Smooth muscle cell (in vitro differentiated cells): ENCODE results near the gene FAM163B. TPM values are rescaled to one million over a fixed set of nuclear protein-coding genes. Genes with fewer than 3 reads are reported as not detected.

ENCODE experiments used
- DNase-seq: peaks from one replicate; lab custom pipeline; 2025; ENCODE audit not compliant: unreplicated experiment; lab: John Stamatoyannopoulos, UW
- H2AFZ ChIP-seq: fragments of 200-600 bp; sonication (generic); 2 replicates; pipeline ENCODE4 v1.6.0; 2016; ENCODE audit warnings: antibody characterized with exemption, low read depth, mild to moderate bottlenecking
- H3F3A ChIP-seq: fragments of 200-600 bp; sonication (generic); 2 replicates; pipeline ENCODE4 v1.6.0; 2017; ENCODE audit warnings: antibody characterized with exemption, low read depth
- H3K27ac ChIP-seq: fragments of 200-600 bp; sonication (generic); 2 replicates; pipeline ENCODE4 v1.5.1; 2016; ENCODE audit warnings: low read depth, mild to moderate bottlenecking
- H3K27me3 ChIP-seq: fragments of 200-600 bp; sonication (generic); 2 replicates; pipeline ENCODE4 v1.6.1; 2016; ENCODE audit warnings: low read depth, mild to moderate bottlenecking
- H3K36me3 ChIP-seq: fragments of 200-600 bp; sonication (generic); 2 replicates; pipeline ENCODE4 v1.5.1; 2016; ENCODE audit warnings: low read depth
- H3K4me1 ChIP-seq: fragments of 200-600 bp; sonication (generic); 2 replicates; pipeline ENCODE4 v1.5.1; 2016; ENCODE audit warnings: low read depth
- H3K4me2 ChIP-seq: fragments of 200-600 bp; sonication (generic); 2 replicates; pipeline ENCODE4 v1.6.0; 2016; ENCODE audit warnings: mild to moderate bottlenecking
- H3K4me3 ChIP-seq: fragments of 200-600 bp; sonication (generic); 2 replicates; pipeline ENCODE4 v1.5.1; 2016; ENCODE audit warnings: mild to moderate bottlenecking
- H3K79me2 ChIP-seq: fragments of 200-600 bp; sonication (generic); 2 replicates; pipeline ENCODE4 v1.6.0; 2016; ENCODE audit warnings: low read depth, mild to moderate bottlenecking
- H3K9ac ChIP-seq: fragments of 200-600 bp; sonication (generic); 2 replicates; pipeline ENCODE4 v1.6.0; 2016; ENCODE audit warnings: low read depth
- H3K9me3 ChIP-seq: fragments of 200-600 bp; sonication (generic); replicated peaks from 2 replicates; pipeline ENCODE4 v1.5.1; 2016; ENCODE audit warnings: low read depth
- H4K20me1 ChIP-seq: fragments of 200-600 bp; sonication (generic); 2 replicates; pipeline ENCODE4 v1.6.0; 2016; ENCODE audit warnings: low read depth
- CTCF ChIP-seq: fragments of 200-600 bp; sonication (generic); IDR thresholded peaks from 2 replicates; pipeline ENCODE4 v1.5.1; 2017; ENCODE audit warnings: borderline replicate concordance, mild to moderate bottlenecking, antibody characterized with exemption; ENCODE audit not compliant: insufficient read depth, poor library complexity, severe bottlenecking
- WGBS: methylation state at CpG from one replicate; pipeline ENCODE4 v1.1.7; 2016; ENCODE audit warnings: low lambda C conversion rate; 5-methylcytosine and 5-hydroxymethylcytosine counted together
- polyA plus RNA-seq: library from polyadenylated mRNA; unstranded; fragments of >200 nt; fragmentation: Nextera tagmentation; extraction: Ambion mirVana; gene quantifications from 2 replicates; pipeline ENCODE4 v1.2.1, GENCODE V29; 2016
- total RNA-seq: library from RNA; depleted of rRNA; stranded (reverse); fragments of >200 nt; gene quantifications from 2 replicates; pipeline ENCODE4 v1.2.3, GENCODE V29; 2014

FAM163B gene
- total and polyA plus RNA-seq, 2 experiments from 2014 or later = 0.49 to 3.4 TPM

- no peak for DNase-seq
- no peaks in the 10 kb centered on the region for H3F3A ChIP-seq
- no peaks in the 10 kb centered on the region for H3K36me3 ChIP-seq
- H3K9me3 ChIP-seq = no peaks in the 10 kb centered on the region
- H3K4me2 ChIP-seq = no peak overlapping the region
- H3K27me3 ChIP-seq = no peaks in the 10 kb centered on the region
- 91% methylated on average over 15 of the region's 15 CpGs for WGBS
- H3K9ac ChIP-seq = no peak overlapping the region
- no peak overlapping the region for H2AFZ ChIP-seq
- no peak overlapping the region for H3K27ac ChIP-seq
- no peaks in the 10 kb centered on the region for H3K4me1 ChIP-seq
- no peaks in the 10 kb centered on the region for H3K79me2 ChIP-seq
- TF ChIP-seq CTCF = no peak
- no peak overlapping the region for H3K4me3 ChIP-seq
- no peaks in the 10 kb centered on the region for H4K20me1 ChIP-seq
Measured at GRCh38 chr9:133547116-133547515, 62.1 kb downstream of the FAM163B start.

GRCh38 chr9:133546287-133546680 lies 62.9 kb downstream of the FAM163B start:
- TF ChIP-seq CTCF = no peak
- Histone ChIP-seq H3K4me3 (no peak overlapping the region), H2AFZ (no peak overlapping the region), H3K79me2 (no peaks in the 10 kb centered on the region), H3F3A (no peaks in the 10 kb centered on the region), H4K20me1 (no peaks in the 10 kb centered on the region), H3K9me3 (no peaks in the 10 kb centered on the region), H3K4me2 (no peak overlapping the region), H3K4me1 (no peaks in the 10 kb centered on the region), H3K27ac (no peak overlapping the region), H3K36me3 (no peaks in the 10 kb centered on the region), H3K27me3 (no peaks in the 10 kb centered on the region), H3K9ac (no peak overlapping the region)
- WGBS = 76% methylated on average over 8 of the region's 8 CpGs
- DNase-seq = no peak

- WGBS = 70% methylated on average over 25 of the region's 25 CpGs
- Histone ChIP-seq H3K4me1 (no peaks in the 10 kb centered on the region), H3K4me2 (no peak overlapping the region), H4K20me1 (no peaks in the 10 kb centered on the region), H3K36me3 (no peaks in the 10 kb centered on the region), H3K27me3 (no peaks in the 10 kb centered on the region), H3K27ac (no peak overlapping the region), H3K9ac (no peak overlapping the region), H3F3A (no peaks in the 10 kb centered on the region), H3K79me2 (no peaks in the 10 kb centered on the region), H2AFZ (no peak overlapping the region), H3K9me3 (no peaks in the 10 kb centered on the region), H3K4me3 (no peak overlapping the region)
- no peak for DNase-seq
- no peak for TF ChIP-seq CTCF
Measured at GRCh38 chr9:133545494-133546286, 63.5 kb downstream of the FAM163B start.

GRCh38 chr9:133543772-133544467 lies 65.3 kb downstream of the FAM163B start:
- 86% methylated on average over 16 of the region's 16 CpGs for WGBS
- H3K27me3 ChIP-seq = no peaks in the 10 kb centered on the region
- H3F3A ChIP-seq = no peaks in the 10 kb centered on the region

More at GRCh38 chr9:133543772-133544467, 65.3 kb downstream of the FAM163B start:
- Histone ChIP-seq H3K4me2 (no peak overlapping the region), H3K79me2 (no peaks in the 10 kb centered on the region), H4K20me1 (no peaks in the 10 kb centered on the region), H3K4me3 (no peak overlapping the region), H3K9me3 (no peaks in the 10 kb centered on the region), H3K4me1 (no peaks in the 10 kb centered on the region), H2AFZ (no peak overlapping the region), H3K36me3 (no peaks in the 10 kb centered on the region), H3K9ac (no peak overlapping the region), H3K27ac (no peak overlapping the region)
- TF ChIP-seq CTCF = no peak
- DNase-seq = no peak
